Cardiac muscle cell (in vitro differentiated cells and primary cell): ENCODE data around the gene PC. TPM values are rescaled to one million over a fixed set of nuclear protein-coding genes. Genes with fewer than 3 reads are reported as not detected.

Experiments
- DNase-seq, 2 donors: peaks; one replicate each; pipeline versions ENCODE4 v3.0.0 to v3.0.0-alpha.2; 2010 to 2017; ENCODE audit warnings: low read depth in 1 of 2, low spot score in 1 of 2
- H3K27ac ChIP-seq: fragments of 200-600 bp; sonication (generic); 2 replicates; pipeline ENCODE4 v1.5.1; 2016
- H3K27me3 ChIP-seq: fragments of 200-600 bp; sonication (generic); 2 replicates; pipeline ENCODE4 v1.6.0; 2016; ENCODE audit warnings: control low read depth
- H3K36me3 ChIP-seq: fragments of 200-600 bp; sonication (generic); 2 replicates; pipeline ENCODE4 v1.5.1; 2016; ENCODE audit warnings: control low read depth
- H3K4me1 ChIP-seq: fragments of 200-600 bp; sonication (generic); 2 replicates; pipeline ENCODE4 v1.8.1; 2017; ENCODE audit warnings: low read depth, mild to moderate bottlenecking, mixed run types
- H3K4me3 ChIP-seq: fragments of 200-600 bp; sonication (generic); 2 replicates; pipeline ENCODE4 v1.5.1; 2016; ENCODE audit warnings: mild to moderate bottlenecking
- H3K9me3 ChIP-seq: fragments of 200-600 bp; sonication (generic); 2 replicates; pipeline ENCODE4 v1.5.1; 2017; ENCODE audit warnings: low read depth, mild to moderate bottlenecking, control low read depth
- CTCF ChIP-seq: IDR thresholded peaks from 2 replicates; pipeline ENCODE4 v1.5.1; 2012; ENCODE audit warnings: low read depth, mild to moderate bottlenecking, low read length
- polyA plus RNA-seq: library from polyadenylated mRNA; unstranded; fragments of >200 nt; fragmentation: Nextera tagmentation; extraction: Ambion mirVana; gene quantifications from 2 replicates; pipeline ENCODE4 v1.2.1, GENCODE V29; 2016
- total RNA-seq: library from RNA; depleted of rRNA; stranded (reverse); fragments of >200 nt; gene quantifications from 2 replicates; pipeline ENCODE4 v1.2.3, GENCODE V29; 2016

PC gene
- total and polyA plus RNA-seq, 2 experiments from 2014 or later, result 20.5 to 30.7 TPM

- peaks cover 11% of the 10 kb centered on the region for H3K4me1 ChIP-seq
- H3K27me3 ChIP-seq, result no peaks in the 10 kb centered on the region
- peak within 1 kb of the TSS; percentile 77 for H3K4me3 ChIP-seq
- TF ChIP-seq CTCF, result no peak
- peaks cover 5% of the 10 kb centered on the region for H3K36me3 ChIP-seq
- no peaks in the 10 kb centered on the region for H3K9me3 ChIP-seq
- peak within 1 kb of the TSS; percentile 95 for H3K27ac ChIP-seq
- peak; percentile 92 to 93 for DNase-seq
Measured at GRCh38 chr11:66842896-66843775, 115.0 kb downstream of the PC start, which contains the start of gene RCE1. Gene RCE1 (plus strand): TSS chr11:66843441. CDS start chr11:66843456, 15 bp downstream.

- peak overlapping the region; percentile 95 for H3K27ac ChIP-seq
- no peaks in the 10 kb centered on the region for H3K9me3 ChIP-seq
- no peak for DNase-seq
- H3K4me3 ChIP-seq, result peak overlapping the region; percentile 77
- H3K4me1 ChIP-seq, result peaks cover 11% of the 10 kb centered on the region
- peaks cover 5% of the 10 kb centered on the region for H3K36me3 ChIP-seq
- TF ChIP-seq CTCF, result no peak
- H3K27me3 ChIP-seq, result no peaks in the 10 kb centered on the region
Measured at GRCh38 chr11:66842501-66842895, 115.7 kb downstream of the PC start.

- Histone ChIP-seq H3K27me3 (no peaks in the 10 kb centered on the region), H3K27ac (peak overlapping the region; percentile 95), H3K9me3 (no peaks in the 10 kb centered on the region), H3K36me3 (peaks cover 5% of the 10 kb centered on the region), H3K4me1 (peaks cover 11% of the 10 kb centered on the region), H3K4me3 (peak overlapping the region; percentile 77)
- DNase-seq, result no peak
- TF ChIP-seq CTCF, result no peak
Measured at GRCh38 chr11:66841861-66842260, 116.3 kb downstream of the PC start.

GRCh38 chr11:66840317-66841091, 117.7 kb downstream of the PC start:
- no peak overlapping the region for H3K4me3 ChIP-seq
- H3K36me3 ChIP-seq, result peaks cover 4% of the 10 kb centered on the region
- no peak for DNase-seq
- no peak overlapping the region for H3K27ac ChIP-seq
- TF ChIP-seq CTCF, result no peak
- H3K4me1 ChIP-seq, result peaks cover 11% of the 10 kb centered on the region
- no peaks in the 10 kb centered on the region for H3K9me3 ChIP-seq
- no peaks in the 10 kb centered on the region for H3K27me3 ChIP-seq

- H3K4me1 ChIP-seq, result peaks cover 3% of the 10 kb centered on the region
- no peaks in the 10 kb centered on the region for H3K36me3 ChIP-seq
- H3K9me3 ChIP-seq, result no peaks in the 10 kb centered on the region
- peak in 1 of 2 donors; percentile 79 for DNase-seq
- H3K27me3 ChIP-seq, result no peaks in the 10 kb centered on the region
- no peak for TF ChIP-seq CTCF
- H3K27ac ChIP-seq, result no peak overlapping the region
- H3K4me3 ChIP-seq, result no peak overlapping the region
Measured at GRCh38 chr11:66835768-66836405, 122.3 kb downstream of the PC start.
